ENCODE results near the gene CAMKV. TPM values are rescaled to one million over a fixed set of nuclear protein-coding genes. Genes with fewer than 3 reads are reported as not detected.
"Not testable (repeated sequence)": the region's sequence is repeated elsewhere in the genome, so short reads cannot be mapped to it uniquely, and the experiment has no call there.

Gene CAMKV
- total RNA-seq, result not detected in 2 replicates

- intact Hi-C loops (cut with micrococcal nuclease), result no loop called here
These were observed at the start of gene CAMKV for GRCh38 chr3:49869525-49870126. CAMKV (minus strand) TSS chr3:49869906; CDS start chr3:49862388, 7,518 bp downstream.

- intact Hi-C loops (cut with micrococcal nuclease), result not testable (repeated sequence)
These were observed 48.3 kb upstream of the CAMKV start for GRCh38 chr3:49917806-49918590.

GRCh38 chr3:49916686-49917085 is 47.0 kb upstream of the CAMKV start:
- intact Hi-C loops (cut with micrococcal nuclease), result no loop called here

- intact Hi-C loops (cut with micrococcal nuclease), result no loop called here
These were observed 45.2 kb upstream of the CAMKV start for GRCh38 chr3:49914906-49915305.

- intact Hi-C loops (cut with micrococcal nuclease), result no loop called here
These were observed 43.2 kb upstream of the CAMKV start for GRCh38 chr3:49912881-49913281.

- intact Hi-C loops (cut with micrococcal nuclease), result no loop called here
These were observed 41.9 kb upstream of the CAMKV start for GRCh38 chr3:49911611-49912010.

- intact Hi-C loops (cut with micrococcal nuclease), result no loop called here
These were observed 41.4 kb upstream of the CAMKV start for GRCh38 chr3:49911124-49911420.

GRCh38 chr3:49910409-49911123 is 40.9 kb upstream of the CAMKV start:
- intact Hi-C loops (cut with micrococcal nuclease), result no loop called here

GRCh38 chr3:49908373-49909199 is 38.9 kb upstream of the CAMKV start:
- intact Hi-C loops (cut with micrococcal nuclease), result no loop called here

- intact Hi-C loops (cut with micrococcal nuclease), result loop anchor here (1.0 kb wide), 1 partner anchor 104 kb away; no protein-coding TSS in a partner anchor
These were observed 36.5 kb upstream of the CAMKV start for GRCh38 chr3:49906073-49906743.

- intact Hi-C loops (cut with micrococcal nuclease), result loop anchor here (1.0 kb wide), 1 partner anchor 48 kb away; the partner anchor contains the start of gene TRAIP
These were observed 34.7 kb upstream of the CAMKV start for GRCh38 chr3:49904448-49904847.

GRCh38 chr3:49903451-49904424 is 34.0 kb upstream of the CAMKV start, which contains the start of gene MST1R:
MST1R (minus strand) TSS chr3:49903873; CDS start chr3:49903609, 264 bp downstream.
- intact Hi-C loops (cut with micrococcal nuclease), result loop anchor here (1.0 to 2.0 kb wide), 2 partner anchors 37 to 47 kb away; partner anchors contain the start of genes RBM6 and TRAIP

GRCh38 chr3:49902511-49903345 is 33.0 kb upstream of the CAMKV start:
- intact Hi-C loops (cut with micrococcal nuclease), result loop anchor here (2.0 kb wide), 1 partner anchor 38 kb away; the partner anchor contains the start of gene RBM6

GRCh38 chr3:49901366-49902339 is 31.9 kb upstream of the CAMKV start:
- intact Hi-C loops (cut with micrococcal nuclease), result loop anchor here (2.0 kb wide), 1 partner anchor 39 kb away; the partner anchor contains the start of gene RBM6

GRCh38 chr3:49900491-49901153 is 30.9 kb upstream of the CAMKV start:
- intact Hi-C loops (cut with micrococcal nuclease), result no loop called here

GRCh38 chr3:49899815-49900214 is 30.1 kb upstream of the CAMKV start:
- intact Hi-C loops (cut with micrococcal nuclease), result no loop called here

GRCh38 chr3:49898991-49899390 is 29.3 kb upstream of the CAMKV start:
- intact Hi-C loops (cut with micrococcal nuclease), result no loop called here
